HG02798 (cell line): ENCODE measurements around the gene MTCL1.
"Not testable (repeated sequence)": the region's sequence is repeated elsewhere in the genome, so short reads cannot be mapped to it uniquely, and the experiment has no call there.

Source experiments
- ATAC-seq: cut with Tn5 transposase; IDR thresholded peaks from one replicate; pipeline ENCODE4 v1.9.1; 2021; ENCODE audit warnings: mild to moderate bottlenecking; ENCODE audit not compliant: unreplicated experiment, poor library complexity

Gene MTCL1

GRCh38 chr18:8735274-8735673 is 29.9 kb downstream of the MTCL1 start:
- no peak for ATAC-seq

GRCh38 chr18:8741117-8741516 is 35.8 kb downstream of the MTCL1 start:
- ATAC-seq: no peak

DNA sequence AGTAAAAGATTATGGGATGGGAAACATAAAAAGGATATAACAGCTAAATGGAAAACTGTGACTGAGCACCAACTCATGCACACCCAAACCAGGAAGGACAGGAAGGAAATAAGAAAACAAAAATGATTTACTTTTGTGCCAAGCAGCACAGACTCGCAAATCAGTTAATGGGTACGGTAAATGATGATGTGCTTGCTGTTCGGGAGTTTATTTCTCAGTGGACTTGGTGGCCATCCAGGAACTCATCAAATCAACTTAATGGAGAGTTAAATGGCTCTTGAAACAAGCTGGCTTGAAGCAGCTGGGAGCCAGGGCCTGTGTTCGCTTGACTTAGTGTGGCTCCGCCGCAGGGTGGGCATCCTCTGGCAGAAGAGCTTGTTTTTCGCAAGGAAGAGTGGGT is 36.2 kb downstream of the MTCL1 start:
- no peak for ATAC-seq

- no peak for ATAC-seq
These were observed 37.3 kb downstream of the MTCL1 start for GRCh38 chr18:8742387-8743361.

- no peak for ATAC-seq
These were observed 38.7 kb downstream of the MTCL1 start for GRCh38 chr18:8744038-8744437.

DNA sequence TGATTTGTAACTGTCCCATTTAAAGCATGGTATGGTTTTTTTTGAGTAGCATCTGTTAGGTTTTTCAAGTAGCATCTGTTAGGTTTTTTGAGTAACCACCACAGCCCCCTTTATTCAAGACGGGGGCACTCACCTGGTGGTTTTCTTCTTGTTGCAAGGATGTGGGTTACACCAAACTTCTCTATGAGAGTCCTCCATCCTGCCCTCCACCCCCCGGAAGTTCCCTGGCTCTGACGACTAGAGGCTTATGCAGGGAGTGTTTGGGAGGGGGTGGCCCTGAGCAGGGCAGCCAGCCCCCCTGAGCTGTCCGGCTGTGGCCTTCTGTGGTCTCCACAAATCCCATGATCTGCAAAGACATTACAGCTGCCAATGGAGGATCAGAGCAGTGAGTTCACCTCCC is 39.3 kb downstream of the MTCL1 start:
- ATAC-seq: no peak

- no peak for ATAC-seq
These were observed 40.1 kb downstream of the MTCL1 start for GRCh38 chr18:8745355-8746014.

DNA sequence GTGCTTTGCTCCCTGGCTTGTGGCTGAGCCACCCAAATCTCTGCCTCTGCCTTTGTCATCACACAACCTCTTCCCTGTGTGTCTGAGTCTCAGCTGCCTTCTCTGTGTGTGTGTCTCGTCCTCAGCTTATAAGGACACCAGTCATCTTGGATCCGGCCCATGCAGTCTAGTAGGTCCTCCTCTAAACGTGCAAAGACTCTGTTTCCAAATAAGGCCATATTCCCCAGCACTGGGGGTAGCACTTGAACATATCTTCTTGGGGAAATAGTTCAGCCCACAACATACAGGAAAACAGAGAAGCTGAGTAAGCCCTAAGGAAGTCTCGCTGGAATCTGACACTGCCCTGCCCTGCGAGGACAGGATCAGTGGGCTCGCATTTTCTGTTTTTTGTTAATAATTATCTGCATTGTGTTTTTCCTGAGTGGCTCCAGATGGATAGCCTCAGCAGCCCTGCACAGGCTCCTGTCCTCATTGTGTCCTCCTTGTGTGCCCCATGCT is 42.1 kb downstream of the MTCL1 start:
- ATAC-seq: no peak

- no peak for ATAC-seq
These were observed 44.1 kb downstream of the MTCL1 start for GRCh38 chr18:8749492-8749891.

GRCh38 chr18:8750954-8751415 is 45.6 kb downstream of the MTCL1 start:
- ATAC-seq: no peak

GRCh38 chr18:8751692-8752091 is 46.3 kb downstream of the MTCL1 start:
- no peak for ATAC-seq

DNA sequence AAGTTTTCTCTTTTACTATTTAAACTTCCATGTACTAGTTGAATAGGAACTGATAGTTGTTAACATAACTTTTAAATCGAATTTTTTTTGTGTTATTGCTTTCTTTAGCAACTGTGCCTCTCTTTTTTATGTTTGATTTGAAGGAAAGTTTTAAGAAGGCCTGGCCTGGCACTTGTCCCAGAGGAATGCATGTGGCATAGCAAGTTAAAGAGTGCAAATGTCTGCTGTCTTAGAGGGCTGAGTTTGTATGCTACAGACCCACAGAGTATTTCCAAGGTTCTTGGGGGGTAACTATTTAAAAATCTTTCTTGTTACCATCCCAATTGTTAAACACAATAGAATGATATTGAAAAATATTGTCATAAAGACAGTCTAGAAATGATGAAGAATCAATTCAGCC is 47.0 kb downstream of the MTCL1 start:
- ATAC-seq: no peak

DNA sequence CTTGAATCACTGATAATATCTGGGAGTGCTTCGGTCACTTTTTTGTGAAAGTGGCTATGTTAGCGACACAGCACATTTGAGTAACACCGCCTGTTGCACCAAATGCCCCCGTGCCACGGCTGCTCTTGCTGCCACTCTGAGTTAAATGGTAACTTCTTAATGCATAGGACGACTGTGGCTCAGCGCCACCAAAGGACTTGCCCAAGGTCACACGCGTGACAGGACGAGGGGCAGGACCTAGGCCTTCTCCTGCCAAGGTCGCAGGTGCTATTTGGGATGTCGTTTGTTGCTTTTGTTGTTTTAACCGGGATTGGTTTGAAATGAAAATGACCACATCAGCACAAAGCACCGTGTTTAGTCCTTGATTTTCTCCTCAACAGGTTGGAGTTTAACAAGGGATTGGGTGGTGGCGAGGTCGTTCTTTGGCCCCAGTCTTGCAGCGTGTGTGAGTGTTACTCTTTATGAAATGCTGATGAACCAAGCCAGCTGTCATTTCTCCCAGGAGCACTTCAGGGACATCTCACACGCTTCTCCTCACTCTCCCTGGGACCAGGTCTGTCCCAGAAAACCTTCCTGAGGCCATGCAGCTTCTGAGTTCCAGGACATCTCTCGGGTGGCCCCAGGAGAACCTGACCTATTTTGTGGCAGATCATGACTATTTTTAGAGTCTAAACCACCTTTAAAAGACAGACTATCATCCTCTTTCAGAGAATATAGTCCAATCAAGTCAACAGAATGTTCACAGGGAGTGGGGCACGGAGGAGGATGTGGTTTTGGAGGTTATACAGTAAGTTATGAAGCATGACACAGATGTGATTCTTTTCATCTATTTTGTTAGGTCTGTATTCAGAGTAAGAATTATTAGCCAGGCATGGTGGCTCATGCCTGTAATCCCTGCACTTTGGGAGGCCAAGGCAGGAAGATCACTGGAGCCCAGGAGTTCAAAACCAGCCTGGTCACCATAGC is 49.9 kb downstream of the MTCL1 start:
- ATAC-seq: no peak

DNA sequence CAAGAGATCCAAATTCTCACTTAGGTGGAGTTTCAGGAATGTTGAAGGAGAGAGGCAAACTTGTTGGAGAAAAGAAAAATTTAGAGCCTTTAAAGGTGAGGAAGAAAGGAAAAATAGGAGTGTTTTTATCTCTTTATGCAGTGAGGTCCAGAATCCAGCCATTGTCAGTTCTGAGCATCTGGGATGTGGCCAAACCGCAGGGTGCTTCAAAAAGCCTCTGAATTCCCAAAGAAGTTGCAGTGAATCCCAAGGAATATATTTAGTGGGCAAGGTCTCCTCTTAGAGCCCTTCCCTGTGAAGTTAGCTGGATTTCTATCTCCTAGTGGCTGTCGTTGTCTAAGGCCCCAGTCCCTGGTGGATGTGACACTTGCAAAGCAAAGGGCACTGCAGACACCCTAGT is 51.2 kb downstream of the MTCL1 start:
- no peak for ATAC-seq

- no peak for ATAC-seq
These were observed 52.1 kb downstream of the MTCL1 start for GRCh38 chr18:8757396-8757997.

- no peak for ATAC-seq
These were observed 53.1 kb downstream of the MTCL1 start for GRCh38 chr18:8758466-8758865.

DNA sequence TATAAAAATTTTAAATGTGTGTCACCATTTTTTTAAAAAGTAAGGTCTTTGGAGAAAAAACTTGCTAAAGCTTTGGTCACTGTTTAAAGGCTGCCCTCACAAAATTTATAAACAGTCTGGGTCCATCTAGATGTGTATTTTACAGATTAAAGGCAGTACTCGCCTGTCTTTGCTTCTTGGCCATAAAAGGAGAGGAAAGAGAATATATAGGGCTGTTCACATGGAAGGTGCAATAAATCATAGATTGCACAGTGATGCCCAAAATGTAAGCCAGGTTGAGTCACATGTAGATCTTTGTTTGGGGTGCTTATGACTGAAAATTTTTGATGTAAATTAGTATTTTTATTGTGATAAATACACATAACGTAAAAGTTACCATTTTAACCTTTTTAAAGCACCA is 55.6 kb downstream of the MTCL1 start:
- ATAC-seq: no peak

DNA sequence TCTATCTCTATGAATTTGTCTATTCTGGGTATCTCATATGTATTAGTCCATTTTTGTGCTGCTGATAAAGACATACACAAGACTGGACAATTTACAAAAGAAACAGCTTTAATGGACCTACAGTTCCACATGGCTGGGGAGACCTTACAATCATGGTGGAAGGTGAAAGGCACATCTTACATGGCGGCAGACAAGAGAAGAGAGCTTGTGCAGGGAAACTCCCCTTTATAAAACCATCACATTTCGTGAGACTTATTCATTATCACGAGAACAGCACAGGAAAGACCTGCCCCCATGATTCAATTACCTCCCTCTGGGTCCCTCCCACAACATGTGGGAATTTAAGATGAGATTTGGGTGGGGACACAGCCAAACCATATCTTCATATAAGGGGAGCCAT is 56.2 kb downstream of the MTCL1 start:
- ATAC-seq: not testable (repeated sequence)

GRCh38 chr18:8762968-8763367 is 57.6 kb downstream of the MTCL1 start:
- ATAC-seq: no peak

DNA sequence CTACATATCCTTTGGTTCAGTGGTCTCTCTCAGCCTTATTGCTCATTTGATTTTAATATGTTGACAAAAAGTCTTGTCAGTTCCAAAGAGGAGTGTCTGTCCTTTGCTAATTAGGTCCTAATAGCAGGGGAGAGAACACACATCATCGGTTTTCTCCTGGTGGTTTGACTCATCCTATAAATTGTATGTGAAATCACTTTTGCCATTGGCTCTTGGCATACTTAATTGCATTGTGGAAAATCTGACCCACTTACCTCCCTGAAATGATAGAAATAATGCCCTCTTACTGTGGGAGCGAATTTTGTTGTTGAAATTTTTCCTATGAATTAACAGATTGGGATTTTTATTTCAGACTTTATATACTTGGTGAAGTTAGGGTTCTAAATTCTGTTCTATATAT is 58.3 kb downstream of the MTCL1 start:
- no peak for ATAC-seq
